Ascending aorta (tissue), 2 donors: Measurements from ENCODE around the gene LRBA. TPM values are rescaled to one million over a fixed set of nuclear protein-coding genes. Genes with fewer than 3 reads are reported as not detected.

Experiments
- DNase-seq, 2 donors: peaks; one replicate each; pipeline ENCODE4 v3.0.0-alpha.2; 2019; ENCODE audit warnings: low spot score in 2 of 2
- H3K27ac ChIP-seq, 2 donors: fragments of 200-600 bp; sonication (generic); one replicate each; pipeline ENCODE4 v1.5.1; 2016 to 2017; ENCODE audit warnings: mild to moderate bottlenecking in 1 of 2
- H3K27me3 ChIP-seq: fragments of 200-600 bp; sonication (generic); one replicate; pipeline ENCODE4 v1.5.1; 2017
- H3K36me3 ChIP-seq, 2 donors: fragments of 200-600 bp; sonication (generic); one replicate each; pipeline ENCODE4 v1.5.1; 2016
- H3K4me1 ChIP-seq, 2 donors: fragments of 200-600 bp; sonication (generic); one replicate each; pipeline ENCODE4 v1.5.1; 2016 to 2017; ENCODE audit warnings: mild to moderate bottlenecking in 1 of 2
- H3K4me3 ChIP-seq, 2 donors: fragments of 200-600 bp; sonication (generic); one replicate each; pipeline ENCODE4 v1.5.1; 2016 to 2017; ENCODE audit warnings: mild to moderate bottlenecking in 1 of 2
- H3K9me3 ChIP-seq, 2 donors: fragments of 200-600 bp; sonication (generic); one replicate each; pipeline ENCODE4 v1.5.1; 2016
- intact Hi-C: fragments of 100-400 bp; cut with DNase I; formaldehyde crosslinking; loops from one replicate; pipeline ENCODE4 v1.15.1; 2023
- total RNA-seq: library from RNA; depleted of rRNA; stranded (reverse); fragments of >200 nt; gene quantifications from one replicate; pipeline ENCODE4 v1.1.0, GENCODE V29; 2016
- TF ChIP-seq, protein P1 (sequence below), 3 experiments: fragments of 200-600 bp in 2 of 3; fragments of 450-650 bp in 1 of 3; sonication (generic) in 2 of 3; IDR thresholded peaks; one replicate each; pipeline ENCODE4 v1.5.1; 2016 to 2019; ENCODE audit warnings: antibody characterized with exemption in 3 of 3, mild to moderate bottlenecking in 1 of 3, moderate library complexity in 1 of 3

The LRBA gene
- total RNA-seq, 1 donor from 2014 or later: 15.2 TPM

DNA sequence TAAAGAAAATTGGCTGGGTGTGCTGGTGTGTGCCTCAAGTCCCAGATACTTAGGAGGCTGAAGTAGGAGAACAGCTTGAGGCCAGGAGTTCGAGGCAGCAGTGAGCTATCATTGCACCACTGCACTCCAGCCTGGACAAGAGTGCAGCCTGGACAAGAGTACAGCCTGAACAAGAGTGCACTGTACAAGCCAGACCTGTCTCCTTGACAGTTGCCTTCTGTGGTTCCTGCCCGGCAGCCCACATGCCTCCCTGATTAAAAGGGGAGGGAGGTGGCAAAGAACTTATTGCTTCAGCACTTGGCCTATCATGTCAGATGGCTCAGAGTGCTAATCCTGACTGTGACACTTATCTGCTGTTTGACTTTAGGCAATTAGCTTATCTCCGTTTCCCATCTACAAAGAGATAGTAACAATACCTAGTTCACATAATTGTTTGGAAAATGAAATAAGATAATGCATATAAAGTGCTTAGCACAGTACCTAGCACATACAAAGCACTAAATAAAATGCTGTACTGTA is 687.8 kb downstream of the LRBA start:
- DNase-seq: no peak
- Histone ChIP-seq H3K27ac (no peak overlapping the region), H3K9me3 (no peaks in the 10 kb centered on the region), H3K27me3 (no peaks in the 10 kb centered on the region), H3K4me1 (peaks cover 0 to 2% of the 10 kb centered on the region in 2 donors), H3K4me3 (no peak overlapping the region), H3K36me3 (no peaks in the 10 kb centered on the region)
- TF ChIP-seq, protein P1, sequence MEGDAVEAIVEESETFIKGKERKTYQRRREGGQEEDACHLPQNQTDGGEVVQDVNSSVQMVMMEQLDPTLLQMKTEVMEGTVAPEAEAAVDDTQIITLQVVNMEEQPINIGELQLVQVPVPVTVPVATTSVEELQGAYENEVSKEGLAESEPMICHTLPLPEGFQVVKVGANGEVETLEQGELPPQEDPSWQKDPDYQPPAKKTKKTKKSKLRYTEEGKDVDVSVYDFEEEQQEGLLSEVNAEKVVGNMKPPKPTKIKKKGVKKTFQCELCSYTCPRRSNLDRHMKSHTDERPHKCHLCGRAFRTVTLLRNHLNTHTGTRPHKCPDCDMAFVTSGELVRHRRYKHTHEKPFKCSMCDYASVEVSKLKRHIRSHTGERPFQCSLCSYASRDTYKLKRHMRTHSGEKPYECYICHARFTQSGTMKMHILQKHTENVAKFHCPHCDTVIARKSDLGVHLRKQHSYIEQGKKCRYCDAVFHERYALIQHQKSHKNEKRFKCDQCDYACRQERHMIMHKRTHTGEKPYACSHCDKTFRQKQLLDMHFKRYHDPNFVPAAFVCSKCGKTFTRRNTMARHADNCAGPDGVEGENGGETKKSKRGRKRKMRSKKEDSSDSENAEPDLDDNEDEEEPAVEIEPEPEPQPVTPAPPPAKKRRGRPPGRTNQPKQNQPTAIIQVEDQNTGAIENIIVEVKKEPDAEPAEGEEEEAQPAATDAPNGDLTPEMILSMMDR (IDR thresholded peaks at IDR 0.05): no peak
- intact Hi-C loops: no loop called here

DNA sequence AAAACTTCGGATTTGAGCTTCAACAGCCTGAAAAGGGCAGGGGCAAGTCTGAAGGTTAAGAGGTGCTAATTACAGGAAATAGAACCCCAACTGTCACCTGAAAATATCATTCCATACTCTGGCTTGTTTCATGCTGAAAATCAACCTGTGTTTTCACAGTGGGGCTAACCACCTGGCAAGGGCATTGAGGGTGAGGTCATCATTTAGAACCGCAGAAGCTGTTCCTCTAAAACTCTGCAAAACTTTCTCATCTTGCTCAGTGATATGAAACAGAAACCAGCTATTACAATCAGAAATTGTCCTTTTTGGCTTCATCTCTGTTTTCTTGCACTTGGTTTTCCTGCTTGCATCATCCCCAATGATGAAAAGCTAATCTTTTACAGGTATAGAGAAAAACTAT is 689.2 kb downstream of the LRBA start:
- H3K36me3 ChIP-seq: no peaks in the 10 kb centered on the region

DNA sequence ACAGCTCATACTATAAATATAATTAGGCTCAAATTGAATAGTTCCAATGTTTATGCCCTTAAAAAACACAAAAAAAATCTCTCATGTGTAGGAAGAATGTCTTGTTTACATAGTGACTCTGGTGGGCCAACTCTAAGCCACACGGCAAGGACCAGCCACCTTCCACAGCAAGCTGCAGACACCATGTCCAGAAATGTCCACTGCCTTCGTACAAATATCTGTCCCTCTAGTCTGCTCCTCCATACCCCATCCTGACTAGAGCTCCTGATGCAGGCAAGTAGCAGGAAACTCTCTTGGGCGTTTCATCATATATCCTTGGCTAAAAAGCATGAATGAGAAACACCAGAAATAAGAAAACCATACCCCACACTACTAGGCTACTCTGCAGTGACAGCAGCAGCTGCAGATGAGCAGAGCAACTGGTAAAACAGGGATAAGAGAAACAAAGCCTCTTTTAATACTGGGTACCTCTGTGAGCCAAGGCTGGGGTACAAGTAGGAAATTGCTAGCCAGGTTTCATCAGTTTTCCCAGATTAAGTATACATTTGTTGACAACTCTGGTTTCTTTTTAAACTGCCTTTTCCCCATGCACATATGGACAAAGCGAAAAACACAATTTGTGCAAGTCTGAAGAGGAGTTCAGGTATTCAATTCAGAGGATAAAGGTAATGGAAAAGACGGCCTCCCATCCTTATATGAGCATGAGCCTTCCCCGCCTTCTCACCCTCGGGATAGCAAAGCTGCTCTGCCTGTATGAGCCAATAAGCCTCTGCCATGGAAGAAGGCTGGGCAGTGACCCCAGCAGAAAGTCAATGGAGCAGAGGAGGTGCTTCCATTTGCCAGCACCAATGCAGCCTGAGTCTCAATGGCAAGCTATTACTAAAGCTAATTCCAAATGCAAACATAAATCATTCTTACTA is 691.4 kb downstream of the LRBA start:
- TF ChIP-seq, protein P1 (IDR thresholded peaks at IDR 0.05): no peak
- no peaks in the 10 kb centered on the region for H3K9me3 ChIP-seq
- H3K36me3 ChIP-seq: no peaks in the 10 kb centered on the region
- intact Hi-C loops: no loop called here
- no peaks in the 10 kb centered on the region for H3K27me3 ChIP-seq
- no peak overlapping the region for H3K27ac ChIP-seq
- no peak overlapping the region for H3K4me3 ChIP-seq
- peaks cover 0 to 2% of the 10 kb centered on the region in 2 donors for H3K4me1 ChIP-seq
- no peak for DNase-seq

More for the DNA sequence above, 689.2 kb downstream of the LRBA start:
- Histone ChIP-seq H3K27me3 (no peaks in the 10 kb centered on the region), H3K4me1 (peaks cover 0 to 2% of the 10 kb centered on the region in 2 donors), H3K4me3 (no peak overlapping the region), H3K27ac (no peak overlapping the region), H3K9me3 (no peaks in the 10 kb centered on the region)
- TF ChIP-seq, protein P1 (IDR thresholded peaks at IDR 0.05): no peak
- intact Hi-C loops: no loop called here
- no peak for DNase-seq

DNA sequence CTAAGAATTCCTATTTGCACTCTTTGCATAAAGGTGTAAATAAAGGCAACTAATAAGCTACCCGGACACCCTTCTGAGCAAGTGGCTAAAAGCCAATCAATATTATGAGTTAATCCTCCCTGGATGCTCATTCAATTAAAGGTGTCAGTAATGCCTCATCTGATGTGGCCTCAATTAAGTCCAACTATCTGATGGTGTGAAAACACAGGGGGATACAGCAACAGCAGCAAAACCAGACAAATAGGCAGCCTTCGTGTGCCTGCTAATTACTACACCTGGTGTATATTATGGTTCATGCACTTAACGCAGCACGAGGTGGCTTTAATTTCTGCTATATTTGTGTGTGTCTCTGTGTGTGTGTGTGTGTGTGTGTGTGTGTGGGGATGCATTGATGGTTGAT is 692.4 kb downstream of the LRBA start:
- H3K27me3 ChIP-seq: no peaks in the 10 kb centered on the region
- no peaks in the 10 kb centered on the region for H3K9me3 ChIP-seq
- H3K27ac ChIP-seq: no peak overlapping the region
- TF ChIP-seq, protein P1 (IDR thresholded peaks at IDR 0.05): no peak
- H3K4me3 ChIP-seq: no peak overlapping the region
- H3K4me1 ChIP-seq: peaks cover 0 to 2% of the 10 kb centered on the region in 2 donors
- intact Hi-C loops: no loop called here
- no peak for DNase-seq
- no peaks in the 10 kb centered on the region for H3K36me3 ChIP-seq

DNA sequence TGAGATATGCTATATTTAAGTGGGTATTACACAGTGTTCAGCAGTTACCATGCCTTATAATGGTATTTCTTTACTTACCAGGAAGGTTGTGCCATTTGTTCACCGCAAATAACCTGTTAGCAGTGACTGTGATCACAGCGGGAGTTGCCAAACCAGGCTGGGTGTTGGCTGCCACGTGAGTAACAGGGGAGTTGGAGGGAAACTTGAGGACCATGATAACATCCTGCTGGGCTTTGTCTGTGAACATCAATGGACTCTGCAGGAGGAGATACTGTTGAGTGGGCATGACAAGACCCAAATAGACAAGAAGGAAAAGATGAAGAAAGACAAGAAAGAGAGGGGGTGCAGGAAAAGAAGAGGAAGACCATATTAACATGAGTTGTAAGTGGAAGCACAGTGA is 694.0 kb downstream of the LRBA start:
- no peak overlapping the region for H3K4me3 ChIP-seq
- H3K4me1 ChIP-seq: peaks cover 0 to 2% of the 10 kb centered on the region in 2 donors
- no peaks in the 10 kb centered on the region for H3K9me3 ChIP-seq
- TF ChIP-seq, protein P1 (IDR thresholded peaks at IDR 0.05): no peak
- no peak overlapping the region for H3K27ac ChIP-seq
- no peaks in the 10 kb centered on the region for H3K36me3 ChIP-seq
- intact Hi-C loops: no loop called here
- no peaks in the 10 kb centered on the region for H3K27me3 ChIP-seq
- no peak for DNase-seq
